Ecto neural progenitor cell (in vitro differentiated cells): ENCODE data around the gene PLCL1.

ENCODE experiments used
- DNase-seq: peaks from one replicate; pipeline ENCODE4 v3.0.0-alpha.2; 2018; ENCODE audit warnings: low spot score

Gene PLCL1

GRCh38 chr2:197888321-197888720 lies 83.9 kb downstream of the PLCL1 start:
- no peak for DNase-seq

GRCh38 chr2:197889041-197889440 lies 84.6 kb downstream of the PLCL1 start:
- no peak for DNase-seq

GRCh38 chr2:197890168-197890567 lies 85.8 kb downstream of the PLCL1 start:
- DNase-seq: no peak

- no peak for DNase-seq
Observed at GRCh38 chr2:197891897-197892442, 87.6 kb downstream of the PLCL1 start.

DNA sequence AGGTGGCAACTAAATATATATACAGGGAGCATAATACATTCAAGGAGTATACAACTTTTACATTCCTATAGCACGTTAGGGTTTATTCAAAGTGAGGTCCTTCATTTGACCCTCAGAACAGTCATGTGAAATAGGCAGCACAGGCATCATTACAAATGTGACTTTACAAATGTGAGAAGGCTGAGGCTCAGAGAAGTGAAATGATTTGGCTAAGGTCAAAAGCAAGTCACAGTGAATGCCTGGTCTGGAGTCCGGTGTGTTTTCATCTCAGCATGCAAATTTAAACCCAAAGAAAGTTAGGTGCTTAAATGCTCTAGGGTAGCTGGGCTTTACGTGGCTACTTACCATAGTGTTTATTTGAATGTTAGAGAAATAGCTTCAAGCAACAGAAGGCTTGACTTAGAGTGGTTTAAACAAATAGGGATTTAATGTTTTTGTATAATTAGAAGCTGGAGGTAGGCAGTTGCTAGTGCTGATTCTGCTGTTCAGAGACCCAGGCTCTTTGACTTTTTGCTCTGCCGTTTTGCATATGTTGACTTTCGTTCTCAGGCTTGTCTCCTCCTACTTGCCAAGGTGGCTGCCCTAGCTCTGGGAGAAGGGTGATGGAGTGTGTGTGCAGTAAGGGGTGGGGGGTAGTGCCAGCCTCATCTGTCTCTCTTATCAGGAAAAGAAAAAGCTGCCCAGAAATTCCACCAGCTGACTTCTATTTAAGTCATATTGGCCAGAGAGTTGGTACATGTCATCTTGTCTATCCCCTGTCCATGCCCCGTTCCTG lies 89.2 kb downstream of the PLCL1 start:
- DNase-seq: no peak

DNA sequence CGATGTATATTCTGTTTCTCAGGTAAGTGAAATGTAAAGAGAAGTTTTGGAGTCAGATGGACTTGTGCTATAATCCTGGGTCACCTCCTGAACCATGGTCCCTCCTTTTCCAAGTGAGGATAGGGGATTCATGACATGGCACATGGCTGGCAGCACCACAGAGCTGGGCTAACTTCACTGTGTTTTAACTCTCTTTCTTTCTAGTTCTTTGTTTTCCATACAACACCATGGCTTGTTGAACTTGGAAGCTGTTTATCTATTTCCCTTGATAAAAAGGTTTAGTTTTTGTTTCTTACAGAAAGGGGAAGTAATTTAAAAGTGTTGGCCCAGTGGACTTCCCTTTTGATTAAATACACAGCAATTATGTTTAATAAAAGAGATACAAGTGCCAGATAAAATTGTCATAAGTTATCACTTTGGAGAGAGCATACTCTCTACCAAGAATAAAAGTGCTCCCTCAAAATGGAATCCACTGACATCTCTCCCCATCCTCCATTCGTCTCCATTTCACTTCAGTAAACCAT lies 90.4 kb downstream of the PLCL1 start:
- no peak for DNase-seq

DNA sequence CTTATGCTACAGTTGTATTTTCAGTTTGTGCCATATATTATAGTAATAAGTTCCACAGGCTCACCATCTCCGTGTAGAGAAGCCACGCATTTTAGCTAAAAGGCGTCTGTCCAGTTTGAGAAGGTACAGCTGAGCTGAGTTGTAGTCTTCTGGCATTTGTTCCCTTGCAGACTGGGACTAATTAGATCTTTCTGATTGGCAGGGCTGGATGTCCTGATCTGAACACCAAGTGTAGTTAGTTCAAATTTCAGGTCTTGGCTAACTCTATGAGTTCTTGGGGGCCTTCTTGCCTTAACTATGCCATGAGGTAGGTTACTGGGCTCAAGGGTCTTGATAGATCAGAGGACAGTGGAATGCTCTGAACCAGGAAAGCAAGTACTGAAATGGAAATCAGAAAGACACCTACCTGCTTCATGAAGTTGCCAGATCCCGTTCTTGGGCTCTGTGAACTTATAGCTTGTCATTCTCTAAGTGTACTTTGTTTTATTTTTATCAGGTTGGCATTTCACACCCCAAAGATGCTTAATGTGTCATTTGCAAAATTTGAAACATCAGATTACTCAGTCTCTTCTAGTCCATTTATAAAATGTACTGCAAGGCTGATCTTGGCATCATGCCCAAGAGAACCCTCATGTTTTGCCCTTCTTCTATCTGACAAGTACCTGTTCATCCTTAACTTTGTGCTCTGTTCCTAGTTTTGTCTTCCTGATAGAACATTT lies 93.7 kb downstream of the PLCL1 start:
- no peak for DNase-seq

DNA sequence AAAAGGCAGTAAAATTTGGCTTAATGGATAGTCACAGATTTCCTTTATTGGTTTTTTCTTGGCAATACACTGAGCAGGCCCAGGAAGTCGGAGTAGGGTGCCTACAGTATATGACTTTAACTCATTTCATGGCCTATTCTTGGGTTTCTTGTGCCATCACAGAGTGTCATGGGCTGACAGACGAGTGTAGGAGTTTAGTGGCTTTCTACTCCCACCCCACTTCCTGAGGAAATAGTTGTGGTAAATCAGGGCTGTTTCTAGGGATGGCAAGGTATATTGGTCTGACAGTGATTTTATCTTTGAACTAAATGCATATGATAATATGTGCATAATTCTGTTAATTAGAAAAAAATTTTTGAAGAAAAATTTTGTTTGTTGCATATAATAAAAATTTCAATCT lies 100.1 kb downstream of the PLCL1 start:
- no peak for DNase-seq

DNA sequence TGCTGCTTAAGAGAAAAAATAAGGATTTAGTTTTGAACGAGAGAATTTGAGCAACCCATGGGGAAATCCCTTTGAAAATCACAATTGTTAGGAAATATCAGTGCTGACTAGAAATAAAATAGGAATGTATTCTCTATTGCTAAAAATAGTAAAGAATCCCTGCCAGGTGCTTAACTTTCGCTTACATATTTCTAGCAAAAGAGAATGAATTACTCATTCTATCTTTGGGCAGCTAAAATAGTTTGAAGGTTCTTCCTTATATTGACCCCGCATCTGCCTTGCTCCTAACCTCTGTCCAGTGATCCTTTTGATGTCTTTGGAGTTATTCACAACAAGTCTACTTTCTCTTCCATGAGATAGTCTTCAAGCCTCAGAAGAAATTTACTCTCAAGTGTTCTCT lies 103.8 kb downstream of the PLCL1 start:
- DNase-seq: no peak

GRCh38 chr2:197908990-197909776 lies 104.8 kb downstream of the PLCL1 start:
- DNase-seq: no peak

- no peak for DNase-seq
Observed at GRCh38 chr2:197911667-197912066, 107.3 kb downstream of the PLCL1 start.

- no peak for DNase-seq
Observed at GRCh38 chr2:197913084-197913483, 108.7 kb downstream of the PLCL1 start.

DNA sequence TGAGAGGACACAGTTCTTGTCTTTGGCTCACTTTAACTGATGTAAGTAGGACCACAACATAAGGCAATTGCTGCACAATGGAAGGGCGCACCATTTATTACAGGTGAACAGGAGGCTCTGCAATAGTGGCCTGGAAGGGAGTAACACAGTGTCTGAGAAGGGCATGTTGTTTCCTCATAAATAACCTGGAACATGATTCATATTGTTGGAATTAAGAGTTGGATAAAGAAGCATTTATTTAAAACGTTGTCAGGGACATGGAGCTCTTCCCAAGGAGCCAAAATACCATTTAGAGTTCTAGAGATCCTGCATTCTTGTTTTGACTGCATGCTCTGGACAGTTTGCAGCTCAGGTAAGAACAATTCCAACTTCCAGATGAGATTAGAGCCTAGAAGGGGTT lies 110.4 kb downstream of the PLCL1 start:
- no peak for DNase-seq

- DNase-seq: no peak
Observed at GRCh38 chr2:197915548-197916265, 111.3 kb downstream of the PLCL1 start.

- DNase-seq: no peak
Observed at GRCh38 chr2:197919487-197919886, 115.1 kb downstream of the PLCL1 start.

DNA sequence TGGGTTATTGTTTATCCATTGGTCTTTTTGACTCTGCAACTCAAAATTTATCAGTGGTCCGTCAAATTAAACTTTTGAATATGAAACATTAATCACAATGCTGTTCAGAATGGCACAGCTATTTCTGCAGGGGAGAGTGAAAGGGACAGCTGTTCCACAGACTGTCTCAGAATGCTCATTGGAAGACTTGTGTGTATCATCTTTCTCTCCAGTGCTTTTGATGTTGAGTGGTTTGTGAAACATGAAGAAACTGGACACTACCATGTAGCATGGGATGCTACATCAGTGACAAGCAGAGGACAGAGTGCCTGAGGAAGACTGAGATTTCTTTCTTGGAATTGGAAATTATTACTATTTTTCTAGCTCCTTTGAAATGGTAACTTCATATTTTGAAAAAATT lies 115.7 kb downstream of the PLCL1 start:
- no peak for DNase-seq

DNA sequence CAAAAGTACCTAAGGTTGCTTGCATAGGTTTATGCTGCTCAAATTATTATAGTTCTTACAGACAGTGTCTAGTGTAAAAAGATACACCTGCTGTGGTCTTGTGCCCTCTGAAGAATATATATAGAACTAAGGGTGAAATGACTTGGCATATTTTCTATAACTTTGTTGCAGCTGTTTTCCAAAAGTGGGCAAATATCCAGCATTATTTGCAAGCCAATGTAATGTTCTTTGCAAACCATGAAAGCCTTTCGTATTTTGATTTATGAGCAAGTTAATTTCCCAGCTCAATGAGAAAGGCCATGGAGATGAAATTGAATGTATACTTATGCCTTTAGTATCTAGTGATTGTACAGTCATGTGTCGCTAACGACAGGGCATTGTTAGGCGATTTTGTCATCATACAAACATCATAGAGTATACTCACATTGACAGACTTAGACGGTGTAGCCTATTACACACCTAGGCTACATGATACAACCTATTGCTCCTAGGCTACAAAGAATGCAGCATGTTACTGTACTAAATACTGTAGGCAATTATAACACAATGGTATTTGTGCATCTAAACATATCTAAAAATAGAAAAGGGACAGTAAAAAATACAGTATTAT lies 116.3 kb downstream of the PLCL1 start:
- no peak for DNase-seq

DNA sequence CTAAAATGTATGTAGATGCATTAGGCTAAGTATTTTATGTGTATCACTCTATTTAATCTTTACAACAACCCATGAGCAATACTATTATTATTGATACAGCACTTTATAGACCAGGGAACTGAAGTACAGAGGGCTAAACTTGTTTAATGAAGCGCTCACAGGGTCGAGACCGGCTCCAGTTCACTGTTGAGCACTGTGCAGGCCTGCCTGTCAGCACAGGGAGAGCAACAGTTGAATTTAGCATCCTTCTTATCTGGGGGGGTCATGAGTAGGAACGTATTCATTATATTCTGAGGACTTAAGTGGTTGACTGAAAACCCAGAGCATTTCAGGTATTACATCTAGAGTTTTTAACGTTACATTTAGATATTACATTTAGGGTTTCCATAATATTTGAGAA lies 120.1 kb downstream of the PLCL1 start:
- DNase-seq: no peak

- no peak for DNase-seq
Observed at GRCh38 chr2:197925204-197925603, 120.8 kb downstream of the PLCL1 start.

DNA sequence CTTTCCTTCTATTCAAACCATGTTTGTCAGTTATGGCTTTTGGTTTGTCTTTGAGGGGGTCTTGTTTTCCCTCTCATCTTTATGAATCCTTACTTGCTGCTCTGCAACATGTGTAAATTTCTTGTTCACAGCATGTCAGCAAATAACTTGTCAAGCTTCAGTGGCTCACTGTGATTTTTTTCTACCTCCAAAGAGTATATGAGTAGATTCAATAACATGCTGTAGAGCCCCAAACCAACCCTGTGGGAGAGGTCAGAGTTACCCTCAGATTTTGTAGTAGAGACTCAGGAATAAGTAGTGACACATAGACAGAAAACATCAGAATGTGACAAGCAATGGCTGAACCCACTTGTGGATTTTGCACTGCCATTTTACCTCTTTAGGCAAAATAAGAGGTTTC lies 121.6 kb downstream of the PLCL1 start:
- DNase-seq: no peak

GRCh38 chr2:197926673-197927072 lies 122.3 kb downstream of the PLCL1 start:
- DNase-seq: no peak
